Measurements from ENCODE around the gene TOMT. TPM values are rescaled to one million over a fixed set of nuclear protein-coding genes. Genes with fewer than 3 reads are reported as not detected.

Gene TOMT
- total and polyA plus RNA-seq, 8 donors = not detected

GRCh38 chr11:72084076-72084475, 21.6 kb upstream of the TOMT start:
- FAIRE-seq = no peak

GRCh38 chr11:72084965-72085364, 20.8 kb upstream of the TOMT start:
- no peak for ATAC-seq
- no peak for TF ChIP-seq CTCF (IDR thresholded peaks at IDR 0.05)
- no peak for FAIRE-seq
- no peak for DNase-seq
- no peaks in the 10 kb centered on the region for H3K27me3 ChIP-seq
- H3K36me3 ChIP-seq = peaks cover 0 to 6% (median 0%) of the 10 kb centered on the region in 3 donors
- 75 to 79% methylated on average over 1 of the region's 1 CpG for WGBS, 2 donors
- no peak overlapping the region for H3K4me3 ChIP-seq
- no peaks in the 10 kb centered on the region for H3K9me3 ChIP-seq
- peaks cover 0 to 6% (median 5%) of the 10 kb centered on the region in 3 donors for H3K4me1 ChIP-seq
- no peak overlapping the region for H3K27ac ChIP-seq
- intact Hi-C loops (cut with DNase I) = loop anchor here in 2 of 3 donors (5.0 to 10.0 kb wide), 2 partner anchors 48 to 60 kb away; no protein-coding TSS in a partner anchor

More at GRCh38 chr11:72084076-72084475, 21.6 kb upstream of the TOMT start:
- no peak for TF ChIP-seq CTCF (IDR thresholded peaks at IDR 0.05)
- WGBS, 2 donors = 78 to 90% methylated on average over 4 of the region's 4 CpGs
- no peak for ATAC-seq
- DNase-seq = no peak
- Histone ChIP-seq H3K27me3 (no peaks in the 10 kb centered on the region), H3K36me3 (peaks cover 0 to 6% (median 0%) of the 10 kb centered on the region in 3 donors), H3K4me1 (peaks cover 0 to 10% (median 5%) of the 10 kb centered on the region in 3 donors), H3K9me3 (no peaks in the 10 kb centered on the region), H3K27ac (no peak overlapping the region), H3K4me3 (no peak overlapping the region)
- intact Hi-C loops (cut with DNase I) = loop anchor here in 1 of 3 donors (10.0 kb wide), 1 partner anchor 59 kb away; no protein-coding TSS in a partner anchor

GRCh38 chr11:72085621-72086351, 19.9 kb upstream of the TOMT start:
- TF ChIP-seq CTCF (IDR thresholded peaks at IDR 0.05) = no peak
- no peak overlapping the region for H3K27ac ChIP-seq
- H3K9me3 ChIP-seq = no peaks in the 10 kb centered on the region
- intact Hi-C loops (cut with DNase I) = loop anchor here in 2 of 3 donors (5.0 to 10.0 kb wide), 2 partner anchors 48 to 61 kb away; no protein-coding TSS in a partner anchor
- no peaks in the 10 kb centered on the region for H3K27me3 ChIP-seq
- FAIRE-seq (no peak), DNase-seq (no peak), ATAC-seq (no peak)
- 89 to 96% methylated on average over 3 of the region's 3 CpGs for WGBS, 2 donors
- H3K36me3 ChIP-seq = peaks cover 0 to 6% (median 0%) of the 10 kb centered on the region in 3 donors
- H3K4me3 ChIP-seq = no peak overlapping the region
- H3K4me1 ChIP-seq = peaks cover 0 to 6% (median 5%) of the 10 kb centered on the region in 3 donors

- Histone ChIP-seq H3K27ac (no peak overlapping the region), H3K36me3 (peaks cover 0 to 6% (median 0%) of the 10 kb centered on the region in 3 donors), H3K27me3 (no peaks in the 10 kb centered on the region), H3K4me3 (no peak overlapping the region), H3K4me1 (peaks cover 0 to 4% (median 0%) of the 10 kb centered on the region in 3 donors), H3K9me3 (no peaks in the 10 kb centered on the region)
- WGBS, 2 donors = 83 to 86% methylated on average over 4 of the region's 4 CpGs
- TF ChIP-seq CTCF (IDR thresholded peaks at IDR 0.05) = no peak
- no peak for ATAC-seq
- no peak for DNase-seq
- intact Hi-C loops (cut with DNase I) = loop anchor here in 2 of 3 donors (5.0 to 10.0 kb wide), 2 partner anchors 51 to 63 kb away; no protein-coding TSS in a partner anchor
- FAIRE-seq = no peak
Measured at GRCh38 chr11:72088076-72088808, 17.5 kb upstream of the TOMT start.

All from pancreas (tissue), 10 donors.